Keratinocyte (primary cell): ENCODE results near the gene LYPLA2. TPM values are rescaled to one million over a fixed set of nuclear protein-coding genes. Genes with fewer than 3 reads are reported as not detected.

Experiments
- DNase-seq: peaks from one replicate; pipeline ENCODE4 v3.0.0-alpha.2; 2011; ENCODE audit warnings: low read depth, missing footprints, low spot score
- FAIRE-seq: peaks from 2 replicates; lab custom pipeline; 2011; peaks lifted over from hg19 to GRCh38; lab: Jason Lieb, UNC
- H2AFZ ChIP-seq: 2 replicates; pipeline ENCODE4 v1.6.0; 2012; ENCODE audit warnings: low read length, control low read depth, inconsistent platforms; ENCODE audit not compliant: control insufficient read depth
- H3K27ac ChIP-seq: 2 replicates; pipeline ENCODE4 v1.5.1; 2011; ENCODE audit warnings: low read length; ENCODE audit not compliant: control insufficient read depth, insufficient read depth
- H3K27me3 ChIP-seq: 3 replicates; pipeline ENCODE4 v1.6.0; 2011; ENCODE audit warnings: low read length; ENCODE audit not compliant: control insufficient read depth, insufficient read depth; ENCODE audit errors: extremely low read depth
- H3K36me3 ChIP-seq, 2 experiments: 2 replicates in 1 of 2; 3 replicates in 1 of 2; pipeline ENCODE4 v1.5.1; 2011; ENCODE audit warnings: low read length in 2 of 2, mild to moderate bottlenecking in 1 of 2; ENCODE audit not compliant: control insufficient read depth in 2 of 2, insufficient read depth in 2 of 2; ENCODE audit errors: extremely low read depth in 1 of 2
- H3K4me1 ChIP-seq: 3 replicates; pipeline ENCODE4 v1.5.1; 2011; ENCODE audit warnings: low read length; ENCODE audit not compliant: control insufficient read depth, insufficient read depth; ENCODE audit errors: extremely low read depth
- H3K4me2 ChIP-seq: 3 replicates; pipeline ENCODE4 v1.6.0; 2011; ENCODE audit warnings: low read depth, low read length; ENCODE audit not compliant: control insufficient read depth, insufficient read depth; ENCODE audit errors: extremely low read depth
- H3K4me3 ChIP-seq, 3 experiments: fragments of 200-600 bp in 1 of 3; sonication (generic) in 1 of 3; 2 replicates in 2 of 3; 3 replicates in 1 of 3; pipeline ENCODE4 v1.5.1; 2011 to 2016; ENCODE audit warnings: low read length in 3 of 3, mild to moderate bottlenecking in 3 of 3, control low read depth in 2 of 3, inconsistent platforms in 1 of 3, low read depth in 1 of 3, mixed read lengths in 1 of 3, mixed run types in 1 of 3, moderate library complexity in 1 of 3; ENCODE audit not compliant: control insufficient read depth in 2 of 3, insufficient read depth in 2 of 3; ENCODE audit errors: extremely low read depth in 1 of 3
- H3K79me2 ChIP-seq: 2 replicates; pipeline ENCODE4 v1.6.0; 2012; ENCODE audit warnings: low read length; ENCODE audit not compliant: control insufficient read depth, insufficient read depth
- H3K9ac ChIP-seq: 3 replicates; pipeline ENCODE4 v1.6.0; 2011; ENCODE audit warnings: low read length; ENCODE audit not compliant: control insufficient read depth, insufficient read depth; ENCODE audit errors: extremely low read depth
- H3K9me1 ChIP-seq: 3 replicates; pipeline ENCODE4 v1.6.0; 2011; ENCODE audit warnings: low read length; ENCODE audit not compliant: control insufficient read depth, insufficient read depth; ENCODE audit errors: extremely low read depth
- H3K9me3 ChIP-seq: 2 replicates; pipeline ENCODE4 v1.5.1; 2012; ENCODE audit warnings: low read depth, low read length; ENCODE audit not compliant: control insufficient read depth
- H4K20me1 ChIP-seq: 3 replicates; pipeline ENCODE4 v1.6.0; 2011; ENCODE audit warnings: low read length; ENCODE audit not compliant: control insufficient read depth, insufficient read depth; ENCODE audit errors: extremely low read depth
- CTCF ChIP-seq, 3 experiments: IDR thresholded peaks in 1 of 3; conservative IDR thresholded peaks in 1 of 3; optimal IDR thresholded peaks in 1 of 3; 2 replicates in 2 of 3; 3 replicates in 1 of 3; pipeline versions ENCODE3 to v1.5.1; 2011; ENCODE audit warnings: low read length in 3 of 3, mild to moderate bottlenecking in 3 of 3, moderate library complexity in 2 of 3, control low read depth in 1 of 3, inconsistent platforms in 1 of 3; ENCODE audit not compliant: insufficient read depth in 2 of 3; ENCODE audit errors: extremely low read depth in 1 of 3
- EZH2 ChIP-seq: IDR thresholded peaks from one replicate; pipeline ENCODE4 v1.6.1; 2012; ENCODE audit warnings: inconsistent platforms, mild to moderate bottlenecking, low read length, moderate library complexity
- dilution Hi-C: fragments of 300-500 bp; cut with MboI; formaldehyde crosslinking; loops from one replicate; pipeline ENCODE4 v1.7.0; 2020; ENCODE audit warnings: low sequenced_read_pairs; ENCODE audit not compliant: extremely low pct_ligation_motif_present
- polyA plus RNA-seq, 5 experiments: library from polyadenylated mRNA; depleted of rRNA in 3 of 5; stranded (reverse) in 3 of 5; stranded (forward) in 1 of 5; unstranded in 1 of 5; fragments of >200 nt; gene quantifications; 1 replicate in 1 of 5; 2 replicates in 3 of 5; 3 replicates in 1 of 5; pipeline versions ENCODE4 v1.2.1 to v1.2.3, GENCODE V29; 2011 to 2012; ENCODE audit warnings: missing spikeins in 2 of 5, low read depth in 1 of 5, low replicate concordance in 1 of 5

LYPLA2 gene
- polyA plus RNA-seq, 1 donor (not counting 4 experiments of a cell fraction or from before 2014, with no cell fraction given), result 51.7 TPM

GRCh38 chr1:23843644-23844043, 52.7 kb downstream of the LYPLA2 start:
- Histone ChIP-seq H3K9me1 (no peaks in the 10 kb centered on the region), H3K36me3 (no peaks in the 10 kb centered on the region), H3K9ac (no peak overlapping the region), H3K4me1 (no peaks in the 10 kb centered on the region), H3K79me2 (no peaks in the 10 kb centered on the region), H2AFZ (no peak overlapping the region), H3K27me3 (no peaks in the 10 kb centered on the region), H3K4me2 (no peak overlapping the region), H3K4me3 (no peak overlapping the region), H3K27ac (no peak overlapping the region), H3K9me3 (no peaks in the 10 kb centered on the region), H4K20me1 (no peaks in the 10 kb centered on the region)
- no peak for FAIRE-seq
- dilution Hi-C loops, result no loop called here
- no peak for DNase-seq
- TF ChIP-seq EZH2, result no peak
- no peak for TF ChIP-seq CTCF (optimal IDR thresholded peaks at IDR 0.05 in 1 of 3, IDR thresholded peaks at IDR 0.05 in 1 of 3, conservative IDR thresholded peaks at IDR 0.05 in 1 of 3; ENCODE audit: extremely low read depth in 1 of 3, insufficient read depth in 2 of 3, low read length in 3 of 3)

Other genes starting within 250 kb of the LYPLA2 start
- 12.7 to 62.4 TPM (median 38.0 TPM) in 3 replicates for gene ID3, start 231.6 kb upstream of the LYPLA2 start, polyA plus RNA-seq
- gene RPL11, start 99.3 kb upstream of the LYPLA2 start, polyA plus RNA-seq, result 1,640 to 2,447 TPM (median 1,913 TPM) in 3 replicates
- gene ELOA, start 47.7 kb upstream of the LYPLA2 start, polyA plus RNA-seq, result 18.0 to 43.9 TPM (median 31.8 TPM) in 3 replicates
- 48.9 to 60.8 TPM (median 59.4 TPM) in 3 replicates for gene PITHD1, start 12.7 kb upstream of the LYPLA2 start, polyA plus RNA-seq
- 52.8 to 68.3 TPM (median 66.9 TPM) in 3 replicates for gene GALE, start 9.6 kb downstream of the LYPLA2 start, polyA plus RNA-seq
- 24.1 to 35.0 TPM (median 29.6 TPM) in 3 replicates for gene HMGCL, start 34.3 kb downstream of the LYPLA2 start, polyA plus RNA-seq
- 9.0 to 11.9 TPM (median 10.3 TPM) in 3 replicates for gene FUCA1, start 77.1 kb downstream of the LYPLA2 start, polyA plus RNA-seq
- gene CNR2, start 122.2 kb downstream of the LYPLA2 start, polyA plus RNA-seq, result not detected in 3 replicates
- gene PNRC2, start 168.7 kb downstream of the LYPLA2 start, polyA plus RNA-seq, result 62.7 to 87.1 TPM (median 74.3 TPM) in 3 replicates
- 68.4 to 116 TPM (median 75.2 TPM) in 3 replicates for gene SRSF10, start 189.2 kb downstream of the LYPLA2 start, polyA plus RNA-seq